WTC11 (cell line): ENCODE results near the gene ZMYM1.

Experiments used
- CBFB ChIP-seq: sonication (generic); formaldehyde crosslinking; IDR thresholded peaks from 2 replicates; pipeline ENCODE4 v1.8.1; 2022; ENCODE audit warnings: mild to moderate bottlenecking, low read depth, missing genetic modification reagents
- JUN ChIP-seq: sonication (generic); formaldehyde crosslinking; IDR thresholded peaks from 2 replicates; pipeline ENCODE4 v1.8.0; 2023; ENCODE audit warnings: mild to moderate bottlenecking, missing genetic modification reagents
- ZNF317 ChIP-seq: sonication (generic); formaldehyde crosslinking; IDR thresholded peaks from 2 replicates; pipeline ENCODE4 v1.8.1; 2023; ENCODE audit warnings: low read depth, mild to moderate bottlenecking, moderate library complexity, missing genetic modification reagents, borderline replicate concordance
- TF ChIP-seq, protein P1 (sequence below): fragments of 200-600 bp; IDR thresholded peaks from 2 replicates; pipeline ENCODE4 v1.8.0; 2022; ENCODE audit warnings: antibody characterized with exemption
- TF ChIP-seq, protein P2 (sequence below): sonication (generic); formaldehyde crosslinking; IDR thresholded peaks from 2 replicates; pipeline ENCODE4 v1.8.1; 2022; ENCODE audit warnings: low read depth, missing genetic modification reagents, borderline replicate concordance
- TF ChIP-seq, protein P3 (sequence below): sonication (generic); formaldehyde crosslinking; IDR thresholded peaks from 2 replicates; pipeline ENCODE4 v1.8.1; 2022; ENCODE audit warnings: mild to moderate bottlenecking, missing genetic modification reagents, moderate library complexity, borderline replicate concordance

DNA sequence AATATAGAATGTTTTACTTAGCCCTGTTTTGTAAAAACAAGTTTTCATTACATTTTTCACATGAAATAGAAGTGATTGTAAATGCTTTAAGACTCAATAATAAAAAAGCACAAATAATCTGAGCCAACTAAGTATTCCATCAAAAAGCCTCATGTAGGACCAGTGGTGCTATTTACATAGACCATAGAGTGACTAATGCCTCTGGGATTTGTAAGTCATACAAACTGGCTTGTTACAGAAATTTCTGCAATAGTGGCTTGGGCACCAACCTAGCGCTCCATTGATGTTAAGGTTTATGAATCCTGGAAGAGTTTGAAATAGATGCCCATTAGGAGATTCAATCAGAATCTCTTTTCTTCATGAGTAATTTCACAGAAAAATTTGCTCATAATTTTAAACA is 31.9 kb downstream of the ZMYM1 start:
- TF ChIP-seq, protein P1, sequence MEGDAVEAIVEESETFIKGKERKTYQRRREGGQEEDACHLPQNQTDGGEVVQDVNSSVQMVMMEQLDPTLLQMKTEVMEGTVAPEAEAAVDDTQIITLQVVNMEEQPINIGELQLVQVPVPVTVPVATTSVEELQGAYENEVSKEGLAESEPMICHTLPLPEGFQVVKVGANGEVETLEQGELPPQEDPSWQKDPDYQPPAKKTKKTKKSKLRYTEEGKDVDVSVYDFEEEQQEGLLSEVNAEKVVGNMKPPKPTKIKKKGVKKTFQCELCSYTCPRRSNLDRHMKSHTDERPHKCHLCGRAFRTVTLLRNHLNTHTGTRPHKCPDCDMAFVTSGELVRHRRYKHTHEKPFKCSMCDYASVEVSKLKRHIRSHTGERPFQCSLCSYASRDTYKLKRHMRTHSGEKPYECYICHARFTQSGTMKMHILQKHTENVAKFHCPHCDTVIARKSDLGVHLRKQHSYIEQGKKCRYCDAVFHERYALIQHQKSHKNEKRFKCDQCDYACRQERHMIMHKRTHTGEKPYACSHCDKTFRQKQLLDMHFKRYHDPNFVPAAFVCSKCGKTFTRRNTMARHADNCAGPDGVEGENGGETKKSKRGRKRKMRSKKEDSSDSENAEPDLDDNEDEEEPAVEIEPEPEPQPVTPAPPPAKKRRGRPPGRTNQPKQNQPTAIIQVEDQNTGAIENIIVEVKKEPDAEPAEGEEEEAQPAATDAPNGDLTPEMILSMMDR: no peak
- TF ChIP-seq JUN (CRISPR knock-in tag) (no peak), CBFB (CRISPR knock-in tag) (no peak), ZNF317 (no peak)
- TF ChIP-seq, protein P2, sequence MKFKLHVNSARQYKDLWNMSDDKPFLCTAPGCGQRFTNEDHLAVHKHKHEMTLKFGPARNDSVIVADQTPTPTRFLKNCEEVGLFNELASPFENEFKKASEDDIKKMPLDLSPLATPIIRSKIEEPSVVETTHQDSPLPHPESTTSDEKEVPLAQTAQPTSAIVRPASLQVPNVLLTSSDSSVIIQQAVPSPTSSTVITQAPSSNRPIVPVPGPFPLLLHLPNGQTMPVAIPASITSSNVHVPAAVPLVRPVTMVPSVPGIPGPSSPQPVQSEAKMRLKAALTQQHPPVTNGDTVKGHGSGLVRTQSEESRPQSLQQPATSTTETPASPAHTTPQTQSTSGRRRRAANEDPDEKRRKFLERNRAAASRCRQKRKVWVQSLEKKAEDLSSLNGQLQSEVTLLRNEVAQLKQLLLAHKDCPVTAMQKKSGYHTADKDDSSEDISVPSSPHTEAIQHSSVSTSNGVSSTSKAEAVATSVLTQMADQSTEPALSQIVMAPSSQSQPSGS: no peak
- TF ChIP-seq, protein P3, sequence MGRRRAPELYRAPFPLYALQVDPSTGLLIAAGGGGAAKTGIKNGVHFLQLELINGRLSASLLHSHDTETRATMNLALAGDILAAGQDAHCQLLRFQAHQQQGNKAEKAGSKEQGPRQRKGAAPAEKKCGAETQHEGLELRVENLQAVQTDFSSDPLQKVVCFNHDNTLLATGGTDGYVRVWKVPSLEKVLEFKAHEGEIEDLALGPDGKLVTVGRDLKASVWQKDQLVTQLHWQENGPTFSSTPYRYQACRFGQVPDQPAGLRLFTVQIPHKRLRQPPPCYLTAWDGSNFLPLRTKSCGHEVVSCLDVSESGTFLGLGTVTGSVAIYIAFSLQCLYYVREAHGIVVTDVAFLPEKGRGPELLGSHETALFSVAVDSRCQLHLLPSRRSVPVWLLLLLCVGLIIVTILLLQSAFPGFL (CRISPR knock-in tag): no peak
